ENCODE data around the gene SELENOT.
A peak's percentile ranks its signal among the peaks of the same experiment; 100 is the strongest.
"Not testable (repeated sequence)": the region's sequence is repeated elsewhere in the genome, so short reads cannot be mapped to it uniquely, and the experiment has no call there.

The SELENOT gene

DNA sequence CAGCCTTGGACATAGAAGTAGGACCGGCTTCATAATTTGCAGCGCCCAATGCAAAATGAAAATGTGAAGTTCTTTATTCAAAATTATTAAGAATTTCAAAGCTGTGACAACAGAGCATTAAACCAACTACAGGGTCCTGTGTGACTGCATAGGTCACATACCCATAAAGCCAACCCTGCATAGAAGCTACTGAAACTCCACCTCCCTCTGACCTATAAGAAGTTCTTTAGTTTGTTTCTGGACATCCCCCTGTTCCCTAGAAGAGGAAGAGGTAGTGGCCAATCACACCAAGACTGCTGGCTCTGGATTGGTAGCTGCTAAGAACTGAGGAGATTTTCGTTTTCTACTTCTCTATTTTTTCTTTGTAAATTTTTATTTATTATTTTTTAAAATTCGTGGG is 9.0 kb upstream of the SELENOT start:
- H3K4me2 ChIP-seq = no peak overlapping the region
- peaks cover 59% of the 10 kb centered on the region for H3K4me1 ChIP-seq (ENCODE audit: low read depth, poor library complexity, severe bottlenecking)
- peaks cover 89% of the 10 kb centered on the region for H3K79me2 ChIP-seq (ENCODE audit: insufficient read depth, low read depth)
- no peak overlapping the region for H3K9ac ChIP-seq
- no peak overlapping the region for H3K4me3 ChIP-seq (IDR thresholded peaks at IDR 0.05; ENCODE audit: insufficient read depth, low read depth, low read length)
- TF ChIP-seq, protein P1, sequence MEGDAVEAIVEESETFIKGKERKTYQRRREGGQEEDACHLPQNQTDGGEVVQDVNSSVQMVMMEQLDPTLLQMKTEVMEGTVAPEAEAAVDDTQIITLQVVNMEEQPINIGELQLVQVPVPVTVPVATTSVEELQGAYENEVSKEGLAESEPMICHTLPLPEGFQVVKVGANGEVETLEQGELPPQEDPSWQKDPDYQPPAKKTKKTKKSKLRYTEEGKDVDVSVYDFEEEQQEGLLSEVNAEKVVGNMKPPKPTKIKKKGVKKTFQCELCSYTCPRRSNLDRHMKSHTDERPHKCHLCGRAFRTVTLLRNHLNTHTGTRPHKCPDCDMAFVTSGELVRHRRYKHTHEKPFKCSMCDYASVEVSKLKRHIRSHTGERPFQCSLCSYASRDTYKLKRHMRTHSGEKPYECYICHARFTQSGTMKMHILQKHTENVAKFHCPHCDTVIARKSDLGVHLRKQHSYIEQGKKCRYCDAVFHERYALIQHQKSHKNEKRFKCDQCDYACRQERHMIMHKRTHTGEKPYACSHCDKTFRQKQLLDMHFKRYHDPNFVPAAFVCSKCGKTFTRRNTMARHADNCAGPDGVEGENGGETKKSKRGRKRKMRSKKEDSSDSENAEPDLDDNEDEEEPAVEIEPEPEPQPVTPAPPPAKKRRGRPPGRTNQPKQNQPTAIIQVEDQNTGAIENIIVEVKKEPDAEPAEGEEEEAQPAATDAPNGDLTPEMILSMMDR (conservative IDR thresholded peaks at IDR 0.05; ENCODE audit: low read depth, low read length) = no peak
- H3K27me3 ChIP-seq (ENCODE audit: insufficient read depth, low read depth) = no peaks in the 10 kb centered on the region
- H3K36me3 ChIP-seq (ENCODE audit: insufficient read depth) = no peaks in the 10 kb centered on the region
- no peak overlapping the region for H3K27ac ChIP-seq
- H2AFZ ChIP-seq (ENCODE audit: low read depth) = no peak overlapping the region
- no peaks in the 10 kb centered on the region for H4K20me1 ChIP-seq (ENCODE audit: insufficient read depth)

DNA sequence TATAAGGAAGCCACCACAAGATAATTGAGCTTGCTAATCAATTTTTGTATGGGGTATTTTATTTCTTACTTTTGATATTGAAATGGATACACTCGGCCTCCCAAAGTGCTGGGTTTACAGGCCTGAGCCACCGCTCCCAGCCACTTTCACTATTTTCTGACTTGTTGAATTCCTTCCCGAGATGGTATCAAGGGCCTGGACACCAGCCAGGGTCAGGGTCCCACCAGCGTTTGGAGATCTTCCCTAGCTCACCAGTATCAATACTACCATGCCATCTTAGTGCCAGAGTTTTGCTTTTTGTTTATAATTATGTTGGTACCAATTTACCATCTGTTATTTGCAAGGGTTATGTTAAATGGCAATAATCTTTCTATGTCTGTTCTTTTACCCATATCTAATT is 5.5 kb upstream of the SELENOT start:
- Histone ChIP-seq H3K9ac (peak overlapping the region; percentile 43; the same call in 1 of the 2 replicates), H2AFZ (ENCODE audit: low read depth) (no peak overlapping the region), H3K27ac (peak overlapping the region; percentile 77), H4K20me1 (ENCODE audit: insufficient read depth) (no peaks in the 10 kb centered on the region), H3K79me2 (ENCODE audit: insufficient read depth, low read depth) (peaks cover 94% of the 10 kb centered on the region), H3K4me3 (IDR thresholded peaks at IDR 0.05; ENCODE audit: insufficient read depth, low read depth, low read length) (no peak overlapping the region), H3K4me1 (ENCODE audit: low read depth, poor library complexity, severe bottlenecking) (peaks cover 65% of the 10 kb centered on the region), H3K27me3 (ENCODE audit: insufficient read depth, low read depth) (no peaks in the 10 kb centered on the region), H3K4me2 (peak overlapping the region; percentile 97), H3K36me3 (ENCODE audit: insufficient read depth) (no peaks in the 10 kb centered on the region)
- TF ChIP-seq, protein P1 (conservative IDR thresholded peaks at IDR 0.05; ENCODE audit: low read depth, low read length) = no peak

DNA sequence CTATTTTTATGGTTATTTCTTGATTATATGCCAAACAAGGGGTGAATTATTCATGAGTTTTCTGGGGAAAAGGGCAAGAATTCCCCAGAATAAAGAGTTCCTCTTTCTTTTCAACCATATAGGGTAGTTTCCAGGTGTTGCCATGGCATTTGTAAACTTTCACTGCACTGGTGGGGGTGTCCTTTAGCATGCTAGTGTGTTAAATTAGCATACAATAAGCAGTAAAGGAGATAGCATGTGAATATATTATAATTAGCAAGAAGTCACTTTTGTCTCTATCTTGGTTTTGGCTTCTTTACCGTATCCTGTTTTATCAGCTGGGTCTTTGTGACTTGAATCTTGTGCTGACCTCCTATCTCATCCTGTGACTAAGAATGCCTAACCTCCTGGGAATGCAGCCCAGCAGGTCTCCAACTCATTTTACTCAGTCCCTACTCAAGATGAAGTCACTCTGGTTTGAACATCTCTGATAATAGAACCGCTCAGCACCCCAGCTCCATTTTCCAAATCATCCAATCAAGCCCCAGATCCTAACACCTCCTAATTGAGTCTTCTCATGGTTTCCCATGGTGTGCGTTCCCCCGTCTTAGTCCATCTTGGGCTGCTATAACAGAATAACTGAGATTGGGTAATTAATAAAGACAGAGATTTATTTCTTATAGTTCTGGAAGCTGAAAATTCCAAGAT is 3.4 kb upstream of the SELENOT start:
- no peak overlapping the region for H3K4me3 ChIP-seq (IDR thresholded peaks at IDR 0.05; ENCODE audit: insufficient read depth, low read depth, low read length)
- TF ChIP-seq, protein P1 (conservative IDR thresholded peaks at IDR 0.05; ENCODE audit: low read depth, low read length) = no peak
- peak overlapping the region; percentile 77 for H3K27ac ChIP-seq
- H3K36me3 ChIP-seq (ENCODE audit: insufficient read depth) = no peaks in the 10 kb centered on the region
- peaks cover 59% of the 10 kb centered on the region for H3K4me1 ChIP-seq (ENCODE audit: low read depth, poor library complexity, severe bottlenecking)
- H3K79me2 ChIP-seq (ENCODE audit: insufficient read depth, low read depth) = peaks cover 94% of the 10 kb centered on the region
- peak overlapping the region; percentile 97 for H3K4me2 ChIP-seq
- H3K27me3 ChIP-seq (ENCODE audit: insufficient read depth, low read depth) = no peaks in the 10 kb centered on the region
- H3K9ac ChIP-seq = peak overlapping the region; percentile 43; the same call in 1 of the 2 replicates
- H4K20me1 ChIP-seq (ENCODE audit: insufficient read depth) = peaks cover 7% of the 10 kb centered on the region; the same call in 1 of the 2 replicates
- H2AFZ ChIP-seq (ENCODE audit: low read depth) = no peak overlapping the region

DNA sequence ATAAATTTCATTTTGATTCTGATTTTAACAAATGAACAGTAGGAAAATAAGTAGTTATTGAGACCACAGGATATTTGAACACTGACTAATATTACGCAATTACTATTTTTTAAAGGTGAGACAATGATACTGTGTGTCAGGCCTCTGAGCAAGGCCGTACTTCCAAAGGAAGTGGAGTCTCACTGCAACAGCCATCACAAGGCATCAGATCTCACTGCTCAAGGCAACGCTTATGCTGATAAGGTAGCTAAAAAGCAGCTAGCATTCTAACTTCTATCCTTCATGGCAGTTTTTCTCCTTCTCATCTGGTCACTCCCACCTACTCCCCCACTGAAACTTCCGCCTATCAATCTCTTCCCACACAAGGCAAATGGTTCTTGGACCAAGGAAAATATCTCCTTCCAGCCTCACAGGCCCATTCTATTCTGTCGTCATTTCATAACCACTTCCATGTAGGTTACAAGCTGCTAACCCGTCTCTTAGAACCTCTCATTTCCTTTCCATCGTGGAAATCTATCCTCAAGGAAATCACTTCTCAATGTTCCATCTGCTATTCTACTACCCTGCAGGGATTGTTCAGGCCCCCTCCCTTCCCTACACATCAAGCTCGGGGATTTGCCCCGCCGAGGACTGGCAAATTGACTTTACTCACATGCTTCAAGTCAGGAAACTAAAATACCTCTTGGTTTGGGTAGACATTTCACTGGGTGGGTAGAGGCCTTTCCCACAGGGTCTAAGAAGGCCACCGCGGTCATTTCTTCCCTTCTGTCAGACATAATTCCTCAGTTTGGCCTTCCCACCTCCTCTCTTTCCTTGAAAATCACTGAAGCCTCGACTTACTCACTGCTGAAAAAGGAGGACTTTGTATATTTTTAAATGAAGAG is 2.2 kb upstream of the SELENOT start:
- Histone ChIP-seq H3K27ac (peak overlapping the region; percentile 77; the same call in 1 of the 2 replicates), H3K79me2 (ENCODE audit: insufficient read depth, low read depth) (peaks cover 94% of the 10 kb centered on the region), H3K4me1 (ENCODE audit: low read depth, poor library complexity, severe bottlenecking) (peaks cover 61% of the 10 kb centered on the region), H3K4me2 (peak overlapping the region; percentile 97), H4K20me1 (ENCODE audit: insufficient read depth) (peaks cover 18% of the 10 kb centered on the region), H3K9ac (peak overlapping the region; percentile 96; the same call in 1 of the 2 replicates)
- not testable (repeated sequence) for H2AFZ ChIP-seq (ENCODE audit: low read depth); H3K36me3 ChIP-seq (ENCODE audit: insufficient read depth); H3K27me3 ChIP-seq (ENCODE audit: insufficient read depth, low read depth); H3K4me3 ChIP-seq (IDR thresholded peaks at IDR 0.05; ENCODE audit: insufficient read depth, low read depth, low read length)

All from KMS-11 (cell line).